Prostate gland (tissue), 2 donors: ENCODE data around the gene FFAR4.

Experiments
- POLR2A ChIP-seq: fragments of 450-650 bp; IDR thresholded peaks from one replicate; pipeline ENCODE4 v1.6.1; 2016; ENCODE audit warnings: antibody characterized with exemption, mild to moderate bottlenecking
- POLR2AphosphoS5 ChIP-seq: sonication (generic); formaldehyde crosslinking; IDR thresholded peaks from one replicate; pipeline ENCODE4 v1.6.1; 2017; ENCODE audit warnings: antibody characterized with exemption
- TF ChIP-seq, protein P1 (sequence below), 4 experiments: fragments of 200-600 bp in 2 of 4; fragments of 450-650 bp in 2 of 4; sonication (generic) in 2 of 4; IDR thresholded peaks; 1 replicate in 3 of 4; 2 replicates in 1 of 4; pipeline ENCODE4 v1.5.1; 2016 to 2019; ENCODE audit warnings: antibody characterized with exemption in 4 of 4, mild to moderate bottlenecking in 2 of 4, moderate library complexity in 2 of 4

GRCh38 chr10:93620925-93621324 lies 54.5 kb downstream of the FFAR4 start:
- no peak for TF ChIP-seq POLR2A
- TF ChIP-seq, protein P1, sequence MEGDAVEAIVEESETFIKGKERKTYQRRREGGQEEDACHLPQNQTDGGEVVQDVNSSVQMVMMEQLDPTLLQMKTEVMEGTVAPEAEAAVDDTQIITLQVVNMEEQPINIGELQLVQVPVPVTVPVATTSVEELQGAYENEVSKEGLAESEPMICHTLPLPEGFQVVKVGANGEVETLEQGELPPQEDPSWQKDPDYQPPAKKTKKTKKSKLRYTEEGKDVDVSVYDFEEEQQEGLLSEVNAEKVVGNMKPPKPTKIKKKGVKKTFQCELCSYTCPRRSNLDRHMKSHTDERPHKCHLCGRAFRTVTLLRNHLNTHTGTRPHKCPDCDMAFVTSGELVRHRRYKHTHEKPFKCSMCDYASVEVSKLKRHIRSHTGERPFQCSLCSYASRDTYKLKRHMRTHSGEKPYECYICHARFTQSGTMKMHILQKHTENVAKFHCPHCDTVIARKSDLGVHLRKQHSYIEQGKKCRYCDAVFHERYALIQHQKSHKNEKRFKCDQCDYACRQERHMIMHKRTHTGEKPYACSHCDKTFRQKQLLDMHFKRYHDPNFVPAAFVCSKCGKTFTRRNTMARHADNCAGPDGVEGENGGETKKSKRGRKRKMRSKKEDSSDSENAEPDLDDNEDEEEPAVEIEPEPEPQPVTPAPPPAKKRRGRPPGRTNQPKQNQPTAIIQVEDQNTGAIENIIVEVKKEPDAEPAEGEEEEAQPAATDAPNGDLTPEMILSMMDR (IDR thresholded peaks at IDR 0.05): no peak
- no peak for TF ChIP-seq POLR2AphosphoS5
